HEK293 (cell line): ENCODE results near the gene NANS.

ENCODE experiments used
- BCL11A ChIP-seq: fragments of 450-650 bp; formaldehyde crosslinking; IDR thresholded peaks from 2 replicates; pipeline ENCODE4 v1.5.1; 2016; ENCODE audit warnings: low read depth, missing biosample characterization, missing genetic modification characterization
- BCL11B ChIP-seq: fragments of 450-650 bp; formaldehyde crosslinking; IDR thresholded peaks from 2 replicates; pipeline ENCODE4 v1.5.1; 2016; ENCODE audit warnings: low read depth, missing biosample characterization, missing genetic modification characterization
- GLIS1 ChIP-seq: fragments of 450-650 bp; formaldehyde crosslinking; IDR thresholded peaks from 2 replicates; pipeline ENCODE4 v1.5.1; 2016; ENCODE audit warnings: missing biosample characterization, missing genetic modification characterization
- KLF16 ChIP-seq: fragments of 450-650 bp; formaldehyde crosslinking; IDR thresholded peaks from 2 replicates; pipeline ENCODE4 v1.5.1; 2017; ENCODE audit warnings: missing biosample characterization, missing genetic modification characterization
- OVOL3 ChIP-seq: fragments of 450-650 bp; formaldehyde crosslinking; IDR thresholded peaks from 2 replicates; pipeline ENCODE4 v1.5.1; 2016; ENCODE audit warnings: missing biosample characterization, missing genetic modification characterization
- SP2 ChIP-seq: fragments of 450-650 bp; formaldehyde crosslinking; IDR thresholded peaks from 2 replicates; pipeline ENCODE4 v1.5.1; 2016; ENCODE audit warnings: missing biosample characterization, missing genetic modification characterization
- SP3 ChIP-seq: fragments of 450-650 bp; formaldehyde crosslinking; IDR thresholded peaks from 2 replicates; pipeline ENCODE4 v1.5.1; 2016; ENCODE audit warnings: missing biosample characterization, missing genetic modification characterization
- ZBTB21 ChIP-seq: fragments of 450-650 bp; formaldehyde crosslinking; IDR thresholded peaks from 2 replicates; pipeline ENCODE4 v1.5.1; 2017; ENCODE audit warnings: missing biosample characterization, missing genetic modification characterization
- ZBTB8A ChIP-seq: fragments of 450-650 bp; formaldehyde crosslinking; IDR thresholded peaks from 2 replicates; pipeline ENCODE4 v1.5.1; 2016; ENCODE audit warnings: missing biosample characterization, missing genetic modification characterization
- ZFP69B ChIP-seq: fragments of 450-650 bp; formaldehyde crosslinking; IDR thresholded peaks from 2 replicates; pipeline ENCODE4 v1.5.1; 2016; ENCODE audit warnings: missing biosample characterization, missing genetic modification characterization
- ZNF10 ChIP-seq: fragments of 450-650 bp; formaldehyde crosslinking; IDR thresholded peaks from 2 replicates; pipeline ENCODE4 v1.5.1; 2017; ENCODE audit warnings: missing biosample characterization, missing genetic modification characterization
- ZNF16 ChIP-seq: fragments of 450-650 bp; formaldehyde crosslinking; IDR thresholded peaks from 2 replicates; pipeline ENCODE4 v1.5.1; 2016; ENCODE audit warnings: low read depth, missing biosample characterization, missing genetic modification characterization
- ZNF274 ChIP-seq, 2 experiments: fragments of 200-500 bp in 1 of 2; fragments of 450-650 bp in 1 of 2; sonication (Bioruptor generic) in 1 of 2; formaldehyde crosslinking in 1 of 2; IDR thresholded peaks; 2 replicates each; pipeline versions ENCODE4 v1.5.1 to v1.6.1; 2014 to 2016; ENCODE audit warnings: borderline replicate concordance in 1 of 2, inconsistent platforms in 1 of 2, low read length in 1 of 2, missing biosample characterization in 1 of 2, missing genetic modification characterization in 1 of 2
- ZNF501 ChIP-seq: fragments of 450-650 bp; formaldehyde crosslinking; IDR thresholded peaks from 2 replicates; pipeline ENCODE4 v1.5.1; 2016; ENCODE audit warnings: missing biosample characterization, missing genetic modification characterization
- ZNF529 ChIP-seq: fragments of 450-650 bp; formaldehyde crosslinking; IDR thresholded peaks from 2 replicates; pipeline ENCODE4 v1.5.1; 2017; ENCODE audit warnings: missing genetic modification characterization, missing biosample characterization; ENCODE audit not compliant: insufficient replicate concordance
- ZNF623 ChIP-seq: fragments of 450-650 bp; formaldehyde crosslinking; IDR thresholded peaks from 2 replicates; pipeline ENCODE4 v1.5.1; 2016; ENCODE audit warnings: missing biosample characterization, missing genetic modification characterization
- ZNF629 ChIP-seq: fragments of 450-650 bp; formaldehyde crosslinking; IDR thresholded peaks from 2 replicates; pipeline ENCODE4 v1.5.1; 2017; ENCODE audit warnings: missing biosample characterization, missing genetic modification characterization
- ZNF660 ChIP-seq: fragments of 450-650 bp; IDR thresholded peaks from 2 replicates; pipeline ENCODE4 v1.5.1; 2018; ENCODE audit warnings: missing biosample characterization, mild to moderate bottlenecking, missing genetic modification characterization
- ZNF791 ChIP-seq: fragments of 450-650 bp; formaldehyde crosslinking; IDR thresholded peaks from 2 replicates; pipeline ENCODE4 v1.5.1; 2016; ENCODE audit warnings: missing biosample characterization, missing genetic modification characterization
- TF ChIP-seq, protein P1 (sequence below): fragments of 450-650 bp; formaldehyde crosslinking; IDR thresholded peaks from 2 replicates; pipeline ENCODE4 v1.5.1; 2016; ENCODE audit warnings: missing biosample characterization, missing genetic modification characterization
- TF ChIP-seq, protein P2 (sequence below): fragments of 450-650 bp; formaldehyde crosslinking; IDR thresholded peaks from 2 replicates; pipeline ENCODE4; 2016; ENCODE audit warnings: missing biosample characterization, missing genetic modification characterization
- TF ChIP-seq, protein P3 (sequence below): fragments of 450-650 bp; formaldehyde crosslinking; IDR thresholded peaks from 2 replicates; pipeline ENCODE4 v1.5.1; 2016; ENCODE audit warnings: missing biosample characterization, missing genetic modification characterization
- TF ChIP-seq, protein P4 (sequence below): fragments of 450-650 bp; formaldehyde crosslinking; IDR thresholded peaks from 2 replicates; pipeline ENCODE4 v1.5.1; 2016; ENCODE audit warnings: missing biosample characterization, missing genetic modification characterization
- TF ChIP-seq, protein P5 (sequence below): fragments of 450-650 bp; formaldehyde crosslinking; conservative IDR thresholded peaks from 2 replicates; pipeline ENCODE4 v1.5.1; 2016; ENCODE audit warnings: low read depth, missing biosample characterization, missing genetic modification characterization
- TF ChIP-seq, protein P6 (sequence below): fragments of 450-650 bp; IDR thresholded peaks from 2 replicates; pipeline ENCODE4 v1.5.1; 2018; ENCODE audit warnings: missing biosample characterization, missing genetic modification characterization

Gene NANS

DNA sequence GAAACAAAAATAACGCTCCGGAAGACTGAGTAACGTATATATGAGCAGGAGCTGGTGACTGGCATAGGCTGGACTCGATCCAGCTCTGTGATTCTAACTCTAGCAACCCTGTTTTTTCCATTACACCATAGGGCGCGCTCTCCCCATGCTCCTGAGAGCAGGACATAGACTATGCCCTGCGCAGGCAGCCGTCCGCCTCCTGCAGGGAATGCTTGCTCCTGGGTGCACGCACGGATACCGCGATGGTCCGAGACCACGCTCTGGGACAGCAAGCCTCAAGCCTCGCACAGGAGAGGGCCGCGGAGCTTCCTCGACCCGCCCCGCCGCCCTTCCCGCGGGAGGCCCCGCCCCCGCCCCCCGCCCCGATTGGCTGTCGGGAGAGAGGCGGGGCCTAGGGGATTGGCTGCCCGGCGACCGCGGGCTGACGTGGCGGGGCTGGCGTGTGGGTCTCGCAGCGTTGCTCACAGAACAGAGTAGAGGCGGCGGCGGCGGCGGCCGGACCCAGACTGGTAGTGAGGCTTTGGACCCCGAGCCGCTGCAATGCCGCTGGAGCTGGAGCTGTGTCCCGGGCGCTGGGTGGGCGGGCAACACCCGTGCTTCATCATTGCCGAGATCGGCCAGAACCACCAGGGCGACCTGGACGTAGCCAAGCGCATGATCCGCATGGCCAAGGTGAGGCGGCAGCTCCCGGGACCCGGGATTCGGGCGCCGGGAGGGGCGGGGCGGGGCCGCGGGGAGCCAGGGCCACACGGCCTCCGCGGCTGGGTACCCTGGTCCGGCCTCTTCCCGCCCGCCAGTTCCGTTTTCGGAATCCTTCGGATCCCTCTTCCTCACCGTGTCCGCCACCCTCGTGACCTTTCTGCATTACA, at the start of gene NANS (continued):
- TF ChIP-seq ZNF274 (IDR thresholded peaks at IDR 0.05; ENCODE audit: low read length), result no peak
- TF ChIP-seq ZNF274 (tag by site-specific recombination; IDR thresholded peaks at IDR 0.05; ENCODE audit: borderline replicate concordance), result no peak
- TF ChIP-seq, protein P1, sequence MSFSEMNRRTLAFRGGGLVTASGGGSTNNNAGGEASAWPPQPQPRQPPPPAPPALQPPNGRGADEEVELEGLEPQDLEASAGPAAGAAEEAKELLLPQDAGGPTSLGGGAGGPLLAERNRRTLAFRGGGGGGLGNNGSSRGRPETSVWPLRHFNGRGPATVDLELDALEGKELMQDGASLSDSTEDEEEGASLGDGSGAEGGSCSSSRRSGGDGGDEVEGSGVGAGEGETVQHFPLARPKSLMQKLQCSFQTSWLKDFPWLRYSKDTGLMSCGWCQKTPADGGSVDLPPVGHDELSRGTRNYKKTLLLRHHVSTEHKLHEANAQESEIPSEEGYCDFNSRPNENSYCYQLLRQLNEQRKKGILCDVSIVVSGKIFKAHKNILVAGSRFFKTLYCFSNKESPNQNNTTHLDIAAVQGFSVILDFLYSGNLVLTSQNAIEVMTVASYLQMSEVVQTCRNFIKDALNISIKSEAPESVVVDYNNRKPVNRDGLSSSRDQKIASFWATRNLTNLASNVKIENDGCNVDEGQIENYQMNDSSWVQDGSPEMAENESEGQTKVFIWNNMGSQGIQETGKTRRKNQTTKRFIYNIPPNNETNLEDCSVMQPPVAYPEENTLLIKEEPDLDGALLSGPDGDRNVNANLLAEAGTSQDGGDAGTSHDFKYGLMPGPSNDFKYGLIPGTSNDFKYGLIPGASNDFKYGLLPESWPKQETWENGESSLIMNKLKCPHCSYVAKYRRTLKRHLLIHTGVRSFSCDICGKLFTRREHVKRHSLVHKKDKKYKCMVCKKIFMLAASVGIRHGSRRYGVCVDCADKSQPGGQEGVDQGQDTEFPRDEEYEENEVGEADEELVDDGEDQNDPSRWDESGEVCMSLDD (tag by site-specific recombination), result no peak
- peak; percentile 52 for TF ChIP-seq ZFP69B (tag by site-specific recombination)
- TF ChIP-seq SP2, result peak; percentile 64
- TF ChIP-seq SP3 (tag by site-specific recombination), result peak; percentile 49
- no peak for TF ChIP-seq ZNF791 (tag by site-specific recombination)
- TF ChIP-seq ZNF501 (tag by site-specific recombination), result peak; percentile 75; the same call in 1 of the 2 replicates
- TF ChIP-seq ZNF623, result no peak
- TF ChIP-seq, protein P2, sequence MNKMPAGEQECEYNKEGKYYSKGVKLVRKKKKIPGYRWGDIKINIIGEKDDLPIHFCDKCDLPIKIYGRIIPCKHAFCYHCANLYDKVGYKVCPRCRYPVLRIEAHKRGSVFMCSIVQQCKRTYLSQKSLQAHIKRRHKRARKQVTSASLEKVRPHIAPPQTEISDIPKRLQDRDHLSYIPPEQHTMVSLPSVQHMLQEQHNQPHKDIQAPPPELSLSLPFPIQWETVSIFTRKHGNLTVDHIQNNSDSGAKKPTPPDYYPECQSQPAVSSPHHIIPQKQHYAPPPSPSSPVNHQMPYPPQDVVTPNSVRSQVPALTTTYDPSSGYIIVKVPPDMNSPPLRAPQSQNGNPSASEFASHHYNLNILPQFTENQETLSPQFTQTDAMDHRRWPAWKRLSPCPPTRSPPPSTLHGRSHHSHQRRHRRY (tag by site-specific recombination), result no peak
- TF ChIP-seq ZNF16 (tag by site-specific recombination), result no peak
- TF ChIP-seq, protein P3, sequence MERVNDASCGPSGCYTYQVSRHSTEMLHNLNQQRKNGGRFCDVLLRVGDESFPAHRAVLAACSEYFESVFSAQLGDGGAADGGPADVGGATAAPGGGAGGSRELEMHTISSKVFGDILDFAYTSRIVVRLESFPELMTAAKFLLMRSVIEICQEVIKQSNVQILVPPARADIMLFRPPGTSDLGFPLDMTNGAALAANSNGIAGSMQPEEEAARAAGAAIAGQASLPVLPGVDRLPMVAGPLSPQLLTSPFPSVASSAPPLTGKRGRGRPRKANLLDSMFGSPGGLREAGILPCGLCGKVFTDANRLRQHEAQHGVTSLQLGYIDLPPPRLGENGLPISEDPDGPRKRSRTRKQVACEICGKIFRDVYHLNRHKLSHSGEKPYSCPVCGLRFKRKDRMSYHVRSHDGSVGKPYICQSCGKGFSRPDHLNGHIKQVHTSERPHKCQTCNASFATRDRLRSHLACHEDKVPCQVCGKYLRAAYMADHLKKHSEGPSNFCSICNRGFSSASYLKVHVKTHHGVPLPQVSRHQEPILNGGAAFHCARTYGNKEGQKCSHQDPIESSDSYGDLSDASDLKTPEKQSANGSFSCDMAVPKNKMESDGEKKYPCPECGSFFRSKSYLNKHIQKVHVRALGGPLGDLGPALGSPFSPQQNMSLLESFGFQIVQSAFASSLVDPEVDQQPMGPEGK (tag by site-specific recombination), result peak; percentile 55
- peak; percentile 60; the same call in 1 of the 2 replicates for TF ChIP-seq ZBTB21 (tag by site-specific recombination)
- TF ChIP-seq GLIS1, result peak; percentile 42
- no peak for TF ChIP-seq BCL11B (tag by site-specific recombination)
- no peak for TF ChIP-seq ZNF529
- peak; percentile 43; the same call in 1 of the 2 replicates for TF ChIP-seq KLF16
- TF ChIP-seq ZNF10 (tag by site-specific recombination), result no peak
- TF ChIP-seq OVOL3, result no peak
- TF ChIP-seq, protein P4, sequence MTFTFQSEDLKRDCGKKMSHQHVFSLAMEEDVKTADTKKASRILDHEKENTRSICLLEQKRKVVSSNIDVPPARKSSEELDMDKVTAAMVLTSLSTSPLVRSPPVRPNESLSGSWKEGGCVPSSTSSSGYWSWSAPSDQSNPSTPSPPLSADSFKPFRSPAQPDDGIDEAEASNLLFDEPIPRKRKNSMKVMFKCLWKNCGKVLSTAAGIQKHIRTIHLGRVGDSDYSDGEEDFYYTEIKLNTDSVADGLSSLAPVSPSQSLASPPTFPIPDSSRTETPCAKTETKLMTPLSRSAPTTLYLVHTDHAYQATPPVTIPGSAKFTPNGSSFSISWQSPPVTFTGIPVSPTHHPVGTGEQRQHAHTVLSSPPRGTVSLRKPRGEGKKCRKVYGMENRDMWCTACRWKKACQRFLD, result no peak
- 0 out of 2 replicates have a peak, but pooled peaks have one; percentile 16 for TF ChIP-seq ZNF629 (tag by site-specific recombination)
- peak; percentile 20 for TF ChIP-seq ZBTB8A (tag by site-specific recombination)
- TF ChIP-seq, protein P5, sequence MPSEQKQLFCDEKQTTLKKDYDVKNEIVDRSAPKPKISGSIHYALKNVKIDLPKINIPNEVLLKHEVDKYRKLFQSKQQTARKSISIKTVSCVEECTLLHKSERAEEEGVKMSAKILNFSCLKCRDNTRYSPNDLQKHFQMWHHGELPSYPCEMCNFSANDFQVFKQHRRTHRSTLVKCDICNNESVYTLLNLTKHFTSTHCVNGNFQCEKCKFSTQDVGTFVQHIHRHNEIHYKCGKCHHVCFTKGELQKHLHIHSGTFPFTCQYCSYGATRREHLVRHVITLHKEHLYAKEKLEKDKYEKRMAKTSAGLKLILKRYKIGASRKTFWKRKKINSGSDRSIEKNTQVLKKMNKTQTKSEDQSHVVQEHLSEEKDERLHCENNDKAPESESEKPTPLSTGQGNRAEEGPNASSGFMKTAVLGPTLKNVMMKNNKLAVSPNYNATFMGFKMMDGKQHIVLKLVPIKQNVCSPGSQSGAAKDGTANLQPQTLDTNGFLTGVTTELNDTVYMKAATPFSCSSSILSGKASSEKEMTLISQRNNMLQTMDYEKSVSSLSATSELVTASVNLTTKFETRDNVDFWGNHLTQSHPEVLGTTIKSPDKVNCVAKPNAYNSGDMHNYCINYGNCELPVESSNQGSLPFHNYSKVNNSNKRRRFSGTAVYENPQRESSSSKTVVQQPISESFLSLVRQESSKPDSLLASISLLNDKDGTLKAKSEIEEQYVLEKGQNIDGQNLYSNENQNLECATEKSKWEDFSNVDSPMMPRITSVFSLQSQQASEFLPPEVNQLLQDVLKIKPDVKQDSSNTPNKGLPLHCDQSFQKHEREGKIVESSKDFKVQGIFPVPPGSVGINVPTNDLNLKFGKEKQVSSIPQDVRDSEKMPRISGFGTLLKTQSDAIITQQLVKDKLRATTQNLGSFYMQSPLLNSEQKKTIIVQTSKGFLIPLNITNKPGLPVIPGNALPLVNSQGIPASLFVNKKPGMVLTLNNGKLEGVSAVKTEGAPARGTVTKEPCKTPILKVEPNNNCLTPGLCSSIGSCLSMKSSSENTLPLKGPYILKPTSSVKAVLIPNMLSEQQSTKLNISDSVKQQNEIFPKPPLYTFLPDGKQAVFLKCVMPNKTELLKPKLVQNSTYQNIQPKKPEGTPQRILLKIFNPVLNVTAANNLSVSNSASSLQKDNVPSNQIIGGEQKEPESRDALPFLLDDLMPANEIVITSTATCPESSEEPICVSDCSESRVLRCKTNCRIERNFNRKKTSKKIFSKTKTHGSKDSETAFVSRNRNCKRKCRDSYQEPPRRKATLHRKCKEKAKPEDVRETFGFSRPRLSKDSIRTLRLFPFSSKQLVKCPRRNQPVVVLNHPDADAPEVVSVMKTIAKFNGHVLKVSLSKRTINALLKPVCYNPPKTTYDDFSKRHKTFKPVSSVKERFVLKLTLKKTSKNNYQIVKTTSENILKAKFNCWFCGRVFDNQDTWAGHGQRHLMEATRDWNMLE (tag by site-specific recombination), result no peak
- no peak for TF ChIP-seq BCL11A
- TF ChIP-seq, protein P6, sequence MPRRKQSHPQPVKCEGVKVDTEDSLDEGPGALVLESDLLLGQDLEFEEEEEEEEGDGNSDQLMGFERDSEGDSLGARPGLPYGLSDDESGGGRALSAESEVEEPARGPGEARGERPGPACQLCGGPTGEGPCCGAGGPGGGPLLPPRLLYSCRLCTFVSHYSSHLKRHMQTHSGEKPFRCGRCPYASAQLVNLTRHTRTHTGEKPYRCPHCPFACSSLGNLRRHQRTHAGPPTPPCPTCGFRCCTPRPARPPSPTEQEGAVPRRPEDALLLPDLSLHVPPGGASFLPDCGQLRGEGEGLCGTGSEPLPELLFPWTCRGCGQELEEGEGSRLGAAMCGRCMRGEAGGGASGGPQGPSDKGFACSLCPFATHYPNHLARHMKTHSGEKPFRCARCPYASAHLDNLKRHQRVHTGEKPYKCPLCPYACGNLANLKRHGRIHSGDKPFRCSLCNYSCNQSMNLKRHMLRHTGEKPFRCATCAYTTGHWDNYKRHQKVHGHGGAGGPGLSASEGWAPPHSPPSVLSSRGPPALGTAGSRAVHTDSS (tag by site-specific recombination), result no peak
- TF ChIP-seq ZNF660, result peak; percentile 26; the same call in 1 of the 2 replicates
